ENCODE measurements around the gene CERS2. TPM values are rescaled to one million over a fixed set of nuclear protein-coding genes. Genes with fewer than 3 reads are reported as not detected.

CERS2 gene
- total and polyA plus RNA-seq, 2 donors, result 75.1 to 131 TPM

GRCh38 chr1:150987924-150988323, 13.3 kb upstream of the CERS2 start:
- WGBS, result 87% methylated on average over 7 of the region's 7 CpGs
- Histone ChIP-seq H3K4me1 (ENCODE audit: insufficient read depth) (no peaks in the 10 kb centered on the region), H3K27ac (ENCODE audit: low read depth) (no peak overlapping the region), H3K36me3 (ENCODE audit: insufficient read depth) (no peaks in the 10 kb centered on the region), H3K4me3 (ENCODE audit: low read depth, low read length) (no peak overlapping the region)
- no peak for DNase-seq (ENCODE audit: extremely low spot score)

GRCh38 chr1:150985179-150985825, 10.7 kb upstream of the CERS2 start:
- Histone ChIP-seq H3K27ac (ENCODE audit: low read depth) (no peak overlapping the region), H3K36me3 (ENCODE audit: insufficient read depth) (no peaks in the 10 kb centered on the region), H3K4me3 (ENCODE audit: low read depth, low read length) (no peak overlapping the region), H3K4me1 (ENCODE audit: insufficient read depth) (no peaks in the 10 kb centered on the region)
- WGBS, result 92% methylated on average over 2 of the region's 2 CpGs
- no peak for DNase-seq (ENCODE audit: extremely low spot score)

- Histone ChIP-seq H3K4me1 (ENCODE audit: insufficient read depth) (no peaks in the 10 kb centered on the region), H3K27ac (ENCODE audit: low read depth) (no peak within 1 kb of the TSS), H3K36me3 (ENCODE audit: insufficient read depth) (no peaks in the 10 kb centered on the region), H3K4me3 (ENCODE audit: low read depth, low read length) (no peak within 1 kb of the TSS)
- 73% methylated on average over 12 of the region's 12 CpGs for WGBS
- no peak for DNase-seq (ENCODE audit: extremely low spot score)
Measured at GRCh38 chr1:150981805-150982712, 7.4 kb upstream of the CERS2 start, which contains the start of gene ANXA9. Gene ANXA9, plus strand, starts transcription at chr1:150982292. Its CDS starts 814 bp downstream, at chr1:150983106.

DNA sequence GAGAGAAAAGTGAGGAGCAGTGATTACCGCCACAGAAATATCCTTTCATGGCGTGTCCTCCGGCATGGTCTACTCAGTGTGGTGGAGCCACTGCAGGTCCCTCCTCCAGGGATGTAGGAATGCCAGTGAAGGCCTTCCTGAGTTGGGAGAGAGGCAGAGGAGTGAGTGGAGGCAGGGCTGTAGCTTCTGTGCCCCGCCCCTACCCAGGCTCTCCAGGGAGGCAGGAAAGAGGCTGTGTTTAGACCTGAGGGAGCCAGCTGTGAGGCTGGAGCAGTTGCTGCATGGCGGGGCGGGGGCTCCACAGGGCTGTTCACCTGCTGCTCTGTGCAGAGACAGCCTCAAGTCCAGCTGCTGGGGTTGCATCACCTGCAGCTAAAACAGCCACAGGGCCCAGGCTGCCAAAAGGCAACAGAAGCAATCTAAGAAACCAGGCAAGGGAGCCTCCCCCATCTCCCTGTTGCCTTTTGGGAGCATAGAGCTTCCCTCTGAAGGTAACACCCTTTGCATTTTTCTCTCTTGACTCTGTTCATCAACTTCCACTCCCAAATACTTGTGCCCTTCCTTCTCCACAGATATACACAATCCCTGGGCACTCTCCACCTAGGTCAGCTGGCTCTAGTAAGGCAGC, 6.7 kb upstream of the CERS2 start:
- no peak for DNase-seq (ENCODE audit: extremely low spot score)
- Histone ChIP-seq H3K27ac (ENCODE audit: low read depth) (no peak overlapping the region), H3K36me3 (ENCODE audit: insufficient read depth) (no peaks in the 10 kb centered on the region), H3K4me3 (ENCODE audit: low read depth, low read length) (no peak overlapping the region), H3K4me1 (ENCODE audit: insufficient read depth) (no peaks in the 10 kb centered on the region)
- WGBS, result 77% methylated on average over 6 of the region's 6 CpGs

DNA sequence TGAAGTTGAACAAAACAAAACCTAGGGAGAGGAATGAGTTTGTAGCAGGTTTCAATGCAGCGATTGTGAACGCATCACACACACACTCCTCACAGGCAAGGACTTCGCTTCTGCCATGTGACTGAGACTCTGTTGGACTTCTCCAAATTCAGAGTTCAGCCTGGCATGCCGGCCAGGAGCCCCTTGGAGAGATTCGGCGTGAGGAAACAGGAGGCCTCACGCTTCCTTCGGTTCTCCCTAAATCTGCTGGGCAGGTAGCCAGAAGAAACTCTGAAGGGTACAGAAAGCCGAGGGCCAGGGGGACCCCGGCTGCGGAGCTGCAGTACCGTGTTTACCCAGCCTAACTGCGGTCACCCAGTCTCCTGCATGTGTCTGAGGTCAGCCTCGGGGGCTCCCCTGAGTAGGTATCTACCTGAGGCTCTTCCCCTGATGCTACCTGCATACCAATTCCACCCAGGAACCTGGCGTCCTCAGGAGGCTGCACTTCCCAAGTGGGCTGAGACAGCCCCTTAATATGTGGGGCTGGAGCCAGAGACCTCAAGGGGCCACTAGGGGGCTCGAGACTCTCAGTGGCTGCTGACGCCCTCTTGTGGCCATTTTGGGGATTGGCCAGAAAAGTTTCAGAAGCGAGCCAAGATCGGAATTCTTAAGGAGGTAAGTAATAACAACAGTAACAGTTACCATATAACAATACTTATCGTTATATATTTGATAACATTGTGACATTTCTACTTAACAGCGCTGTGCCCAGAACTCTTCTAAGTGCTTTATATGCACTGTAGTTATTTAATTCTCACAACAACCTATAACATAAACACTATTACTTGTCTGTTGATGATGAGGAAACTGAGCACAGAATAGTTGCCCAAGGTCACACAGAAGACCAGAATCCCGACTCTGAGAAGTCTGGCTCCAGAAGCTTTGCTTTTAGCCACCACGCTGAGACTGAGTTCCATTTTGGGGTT, 4.7 kb upstream of the CERS2 start:
- DNase-seq (ENCODE audit: extremely low spot score), result peak; percentile 90

GRCh38 chr1:150976879-150977694, 2.5 kb upstream of the CERS2 start:
- H3K27ac ChIP-seq (ENCODE audit: low read depth), result no peak overlapping the region
- no peak overlapping the region for H3K4me3 ChIP-seq (ENCODE audit: low read depth, low read length)
- no peaks in the 10 kb centered on the region for H3K36me3 ChIP-seq (ENCODE audit: insufficient read depth)
- DNase-seq (ENCODE audit: extremely low spot score), result no peak
- 67% methylated on average over 11 of the region's 11 CpGs for WGBS
- H3K4me1 ChIP-seq (ENCODE audit: insufficient read depth), result peaks cover 4% of the 10 kb centered on the region

More for the DNA sequence above, 4.7 kb upstream of the CERS2 start:
- Histone ChIP-seq H3K36me3 (ENCODE audit: insufficient read depth) (no peaks in the 10 kb centered on the region), H3K4me1 (ENCODE audit: insufficient read depth) (no peaks in the 10 kb centered on the region), H3K4me3 (ENCODE audit: low read depth, low read length) (no peak overlapping the region), H3K27ac (ENCODE audit: low read depth) (no peak overlapping the region)
- 15% methylated on average over 23 of the region's 23 CpGs for WGBS

GRCh38 chr1:150976401-150976821, 1.8 kb upstream of the CERS2 start:
- 93% methylated on average over 9 of the region's 9 CpGs for WGBS
- DNase-seq (ENCODE audit: extremely low spot score), result no peak

GRCh38 chr1:150973836-150974579, 627 bp downstream of the CERS2 start:
- Histone ChIP-seq H3K4me1 (ENCODE audit: insufficient read depth) (peaks cover 4% of the 10 kb centered on the region), H3K4me3 (ENCODE audit: low read depth, low read length) (peak overlapping the region; percentile 89), H3K36me3 (ENCODE audit: insufficient read depth) (no peaks in the 10 kb centered on the region), H3K27ac (ENCODE audit: low read depth) (peak overlapping the region; percentile 90)
- DNase-seq (ENCODE audit: extremely low spot score), result no peak
- under 1% methylated on average over 66 of the region's 67 CpGs for WGBS

More at GRCh38 chr1:150976401-150976821, 1.8 kb upstream of the CERS2 start:
- H3K4me3 ChIP-seq (ENCODE audit: low read depth, low read length), result no peak overlapping the region
- H3K36me3 ChIP-seq (ENCODE audit: insufficient read depth), result no peaks in the 10 kb centered on the region
- H3K27ac ChIP-seq (ENCODE audit: low read depth), result no peak overlapping the region
- H3K4me1 ChIP-seq (ENCODE audit: insufficient read depth), result peaks cover 4% of the 10 kb centered on the region

GRCh38 chr1:150973258-150973835, 1.3 kb downstream of the CERS2 start:
- peak overlapping the region; percentile 89 for H3K4me3 ChIP-seq (ENCODE audit: low read depth, low read length)
- 11% methylated on average over 15 of the region's 15 CpGs for WGBS
- H3K4me1 ChIP-seq (ENCODE audit: insufficient read depth), result peaks cover 4% of the 10 kb centered on the region
- peak overlapping the region; percentile 70 for H3K27ac ChIP-seq (ENCODE audit: low read depth)
- H3K36me3 ChIP-seq (ENCODE audit: insufficient read depth), result no peaks in the 10 kb centered on the region
- no peak for DNase-seq (ENCODE audit: extremely low spot score)

DNA sequence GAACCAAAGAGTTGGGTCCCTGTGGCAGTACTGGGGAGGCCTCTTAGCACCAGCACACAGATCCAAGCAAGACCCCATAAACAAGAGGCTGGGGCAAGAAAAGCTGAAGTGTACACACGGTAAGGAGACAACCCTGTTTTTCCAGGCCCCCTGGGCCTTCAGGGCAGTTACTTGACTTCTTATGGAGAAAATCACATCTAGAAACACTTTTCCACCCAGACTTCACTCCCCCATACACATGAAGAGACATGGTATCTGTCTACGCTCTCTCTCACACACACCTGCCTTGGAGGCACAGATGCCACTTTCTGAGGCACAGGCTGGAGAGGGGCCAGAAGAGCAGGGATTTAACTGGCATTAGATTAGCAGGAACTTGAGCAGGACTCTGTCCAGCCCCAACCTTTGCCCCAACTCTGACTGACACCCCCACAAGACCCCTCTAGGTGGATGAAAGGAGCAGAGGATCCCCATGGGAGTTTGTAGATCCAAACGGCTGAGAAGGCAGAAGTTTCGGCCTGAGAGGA, 2.2 kb downstream of the CERS2 start:
- H3K36me3 ChIP-seq (ENCODE audit: insufficient read depth), result no peaks in the 10 kb centered on the region
- DNase-seq (ENCODE audit: extremely low spot score), result no peak
- no peak overlapping the region for H3K4me3 ChIP-seq (ENCODE audit: low read depth, low read length)
- WGBS, result 57% methylated on average over 4 of the region's 4 CpGs
- peak overlapping the region; percentile 26 for H3K27ac ChIP-seq (ENCODE audit: low read depth)
- peaks cover 4% of the 10 kb centered on the region for H3K4me1 ChIP-seq (ENCODE audit: insufficient read depth)
